GM23338 (cell line): ENCODE results near the gene CCBE1. TPM values are rescaled to one million over a fixed set of nuclear protein-coding genes. Genes with fewer than 3 reads are reported as not detected.

Experiments used
- ATAC-seq: fragments of 200-7000 bp; cut with Tn5 transposase; 3 replicates; pipeline ENCODE4 v1.9.1; 2020
- DNase-seq: peaks from one replicate; pipeline ENCODE4 v3.0.0-alpha.2; 2015; ENCODE audit warnings: low spot score
- H2AFZ ChIP-seq: fragments of 200-600 bp; sonication (generic); 2 replicates; pipeline ENCODE4 v1.8.0; 2016; ENCODE audit warnings: antibody characterized with exemption, mild to moderate bottlenecking, moderate library complexity
- H3F3A ChIP-seq: fragments of 200-600 bp; sonication (generic); replicated peaks from 2 replicates; pipeline ENCODE4 v1.8.0; 2017; ENCODE audit warnings: antibody characterized with exemption, mixed run types, low read depth
- H3K27ac ChIP-seq: fragments of 200-600 bp; sonication (generic); 2 replicates; pipeline ENCODE4 v1.6.1; 2016; ENCODE audit warnings: low read depth
- H3K27me3 ChIP-seq: fragments of 200-600 bp; sonication (generic); 2 replicates; pipeline ENCODE4 v1.8.0; 2016; ENCODE audit warnings: mild to moderate bottlenecking, mixed run types, moderate library complexity; ENCODE audit not compliant: insufficient read depth
- H3K36me3 ChIP-seq: fragments of 200-600 bp; sonication (generic); 2 replicates; pipeline ENCODE4 v1.8.0; 2016; ENCODE audit warnings: mild to moderate bottlenecking; ENCODE audit not compliant: insufficient read depth
- H3K4me1 ChIP-seq: fragments of 200-600 bp; sonication (generic); 2 replicates; pipeline ENCODE4 v1.8.0; 2016; ENCODE audit warnings: mild to moderate bottlenecking, moderate library complexity; ENCODE audit not compliant: insufficient read depth
- H3K4me2 ChIP-seq: fragments of 200-600 bp; sonication (generic); 2 replicates; pipeline ENCODE4 v1.7.1; 2017; ENCODE audit warnings: mixed run types
- H3K4me3 ChIP-seq: fragments of 200-600 bp; sonication (generic); 2 replicates; pipeline ENCODE4 v1.6.1; 2016; ENCODE audit warnings: mixed run types
- H3K79me2 ChIP-seq: fragments of 200-600 bp; sonication (generic); replicated peaks from 2 replicates; pipeline ENCODE4 v1.8.0; 2017; ENCODE audit warnings: mild to moderate bottlenecking; ENCODE audit not compliant: insufficient read depth
- H3K9me2 ChIP-seq: fragments of 200-600 bp; sonication (generic); 2 replicates; pipeline ENCODE4 v1.8.0; 2017; ENCODE audit not compliant: insufficient read depth
- H4K20me1 ChIP-seq: fragments of 200-600 bp; sonication (generic); replicated peaks from 2 replicates; pipeline ENCODE4 v1.8.0; 2017; ENCODE audit warnings: mild to moderate bottlenecking; ENCODE audit not compliant: insufficient read depth
- H3K27ac Mint-ChIP-seq: 2 replicates; pipeline ENCODE4 v1.8.0; 2020; ENCODE audit warnings: inconsistent platforms, mild to moderate bottlenecking, moderate library complexity, mixed read lengths
- H3K27me3 Mint-ChIP-seq: 3 replicates; pipeline ENCODE4 v1.8.0; 2022; ENCODE audit warnings: low read depth, mild to moderate bottlenecking, moderate library complexity, mixed read lengths, inconsistent platforms; ENCODE audit not compliant: insufficient read depth, poor library complexity
- H3K36me3 Mint-ChIP-seq: 3 replicates; pipeline ENCODE4 v1.8.0; 2021; ENCODE audit warnings: low read depth, mild to moderate bottlenecking, inconsistent platforms, moderate library complexity, mixed read lengths
- H3K4me1 Mint-ChIP-seq: 3 replicates; pipeline ENCODE4 v1.8.0; 2020; ENCODE audit warnings: mild to moderate bottlenecking, inconsistent platforms, mixed read lengths
- H3K4me3 Mint-ChIP-seq: 3 replicates; pipeline ENCODE4 v1.8.0; 2021; ENCODE audit warnings: moderate library complexity, mild to moderate bottlenecking, inconsistent platforms, mixed read lengths
- H3K9me3 Mint-ChIP-seq: 3 replicates; pipeline ENCODE4 v1.8.0; 2020; ENCODE audit warnings: moderate library complexity, mild to moderate bottlenecking, inconsistent platforms, mixed read lengths
- CREB1 ChIP-seq: fragments of 250-450 bp; sonication (Bioruptor Pico); IDR thresholded peaks from 2 replicates; pipeline ENCODE4 v1.5.0; 2020; ENCODE audit warnings: low read depth, mild to moderate bottlenecking, moderate library complexity
- EZH2 ChIP-seq: fragments of 200-600 bp; sonication (generic); IDR thresholded peaks from one replicate; pipeline ENCODE4 v1.8.0; 2017; ENCODE audit warnings: antibody characterized with exemption, mild to moderate bottlenecking, low read depth; ENCODE audit not compliant: unreplicated experiment
- EZH2phosphoT487 ChIP-seq: fragments of 200-600 bp; sonication (generic); IDR thresholded peaks from one replicate; pipeline ENCODE4 v1.8.1; 2018; ENCODE audit warnings: antibody characterized with exemption; ENCODE audit not compliant: unreplicated experiment
- JUNB ChIP-seq: IDR thresholded peaks from one replicate; pipeline ENCODE4 v1.6.1; 2016; ENCODE audit warnings: antibody characterized with exemption; ENCODE audit not compliant: unreplicated experiment
- NANOG ChIP-seq: IDR thresholded peaks from 2 replicates; pipeline ENCODE4 v1.6.1; 2016; ENCODE audit warnings: antibody characterized with exemption, borderline replicate concordance
- POLR2AphosphoS5 ChIP-seq: IDR thresholded peaks from 2 replicates; pipeline ENCODE4 v1.6.1; 2016; ENCODE audit warnings: antibody characterized with exemption, low read depth
- STAT1 ChIP-seq: IDR thresholded peaks from one replicate; pipeline ENCODE4 v1.6.1; 2016; ENCODE audit warnings: antibody characterized with exemption; ENCODE audit not compliant: unreplicated experiment
- ZNF114 ChIP-seq: fragments of 250-450 bp; sonication (Bioruptor Pico); IDR thresholded peaks from 2 replicates; pipeline ENCODE4 v1.5.0; 2020; ENCODE audit warnings: mild to moderate bottlenecking, moderate library complexity
- ZNF331 ChIP-seq: fragments of 250-450 bp; sonication (Bioruptor Pico); IDR thresholded peaks from 2 replicates; pipeline ENCODE4 v1.5.0; 2020; ENCODE audit warnings: low read depth, mild to moderate bottlenecking, moderate library complexity
- polyA plus RNA-seq: library from polyadenylated mRNA; unstranded; fragments of >200 nt; fragmentation: Nextera tagmentation; extraction: Ambion mirVana; gene quantifications from 2 replicates; pipeline ENCODE4 v1.2.1, GENCODE V29; 2016
- total RNA-seq: library from RNA; depleted of rRNA; stranded (reverse); fragments of >200 nt; shearing (Covaris generic); gene quantifications from 2 replicates; pipeline ENCODE4 v1.2.3, GENCODE V29; 2014
- TF ChIP-seq, protein P1 (sequence below): fragments of 250-450 bp; sonication (Bioruptor Pico); IDR thresholded peaks from 2 replicates; pipeline ENCODE4 v1.5.0; 2020; ENCODE audit warnings: mild to moderate bottlenecking, moderate library complexity
- TF ChIP-seq, protein P2 (sequence below): IDR thresholded peaks from one replicate; pipeline ENCODE4 v1.6.1; 2018; ENCODE audit warnings: antibody characterized with exemption; ENCODE audit not compliant: unreplicated experiment
- TF ChIP-seq, protein P3 (sequence below), 2 experiments: fragments of 200-600 bp in 1 of 2; sonication (generic) in 1 of 2; conservative IDR thresholded peaks; 2 replicates each; pipeline versions ENCODE4 v1.5.1 to v1.6.1; 2016 to 2017; ENCODE audit warnings: antibody characterized with exemption in 2 of 2, low read depth in 2 of 2, mild to moderate bottlenecking in 2 of 2, moderate library complexity in 1 of 2

Gene CCBE1
- total and polyA plus RNA-seq, 2 experiments from 2014 or later = 2.1 to 2.6 TPM

DNA sequence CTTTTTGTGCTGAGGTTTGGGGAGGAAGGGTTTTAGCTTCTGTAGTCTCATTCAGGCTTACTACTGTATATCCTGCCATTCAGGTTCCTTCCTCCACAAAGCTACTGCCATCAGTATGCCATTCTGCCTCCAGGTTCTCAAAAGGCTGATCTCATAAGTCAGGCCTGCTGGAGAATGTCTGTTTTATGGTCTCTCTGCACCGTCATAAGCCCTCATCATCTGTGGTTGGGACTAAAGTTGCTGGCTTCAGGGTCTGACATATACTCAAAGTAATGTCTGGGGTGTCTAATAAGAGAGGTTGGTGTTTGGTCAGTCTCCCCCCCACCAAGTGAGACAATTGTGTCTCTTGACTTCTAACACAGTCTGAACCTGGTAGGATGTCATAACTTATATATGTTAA lies 36.2 kb upstream of the CCBE1 start:
- no peak overlapping the region for H2AFZ ChIP-seq
- no peaks in the 10 kb centered on the region; the same call in 1 of the 2 replicates for H3K9me2 ChIP-seq
- TF ChIP-seq NANOG (no peak), ZNF331 (no peak), ZNF114 (CRISPR knock-in tag) (no peak), JUNB (no peak), STAT1 (no peak), CREB1 (CRISPR knock-in tag) (no peak), EZH2 (no peak), POLR2AphosphoS5 (no peak), EZH2phosphoT487 (no peak)
- TF ChIP-seq, protein P1, sequence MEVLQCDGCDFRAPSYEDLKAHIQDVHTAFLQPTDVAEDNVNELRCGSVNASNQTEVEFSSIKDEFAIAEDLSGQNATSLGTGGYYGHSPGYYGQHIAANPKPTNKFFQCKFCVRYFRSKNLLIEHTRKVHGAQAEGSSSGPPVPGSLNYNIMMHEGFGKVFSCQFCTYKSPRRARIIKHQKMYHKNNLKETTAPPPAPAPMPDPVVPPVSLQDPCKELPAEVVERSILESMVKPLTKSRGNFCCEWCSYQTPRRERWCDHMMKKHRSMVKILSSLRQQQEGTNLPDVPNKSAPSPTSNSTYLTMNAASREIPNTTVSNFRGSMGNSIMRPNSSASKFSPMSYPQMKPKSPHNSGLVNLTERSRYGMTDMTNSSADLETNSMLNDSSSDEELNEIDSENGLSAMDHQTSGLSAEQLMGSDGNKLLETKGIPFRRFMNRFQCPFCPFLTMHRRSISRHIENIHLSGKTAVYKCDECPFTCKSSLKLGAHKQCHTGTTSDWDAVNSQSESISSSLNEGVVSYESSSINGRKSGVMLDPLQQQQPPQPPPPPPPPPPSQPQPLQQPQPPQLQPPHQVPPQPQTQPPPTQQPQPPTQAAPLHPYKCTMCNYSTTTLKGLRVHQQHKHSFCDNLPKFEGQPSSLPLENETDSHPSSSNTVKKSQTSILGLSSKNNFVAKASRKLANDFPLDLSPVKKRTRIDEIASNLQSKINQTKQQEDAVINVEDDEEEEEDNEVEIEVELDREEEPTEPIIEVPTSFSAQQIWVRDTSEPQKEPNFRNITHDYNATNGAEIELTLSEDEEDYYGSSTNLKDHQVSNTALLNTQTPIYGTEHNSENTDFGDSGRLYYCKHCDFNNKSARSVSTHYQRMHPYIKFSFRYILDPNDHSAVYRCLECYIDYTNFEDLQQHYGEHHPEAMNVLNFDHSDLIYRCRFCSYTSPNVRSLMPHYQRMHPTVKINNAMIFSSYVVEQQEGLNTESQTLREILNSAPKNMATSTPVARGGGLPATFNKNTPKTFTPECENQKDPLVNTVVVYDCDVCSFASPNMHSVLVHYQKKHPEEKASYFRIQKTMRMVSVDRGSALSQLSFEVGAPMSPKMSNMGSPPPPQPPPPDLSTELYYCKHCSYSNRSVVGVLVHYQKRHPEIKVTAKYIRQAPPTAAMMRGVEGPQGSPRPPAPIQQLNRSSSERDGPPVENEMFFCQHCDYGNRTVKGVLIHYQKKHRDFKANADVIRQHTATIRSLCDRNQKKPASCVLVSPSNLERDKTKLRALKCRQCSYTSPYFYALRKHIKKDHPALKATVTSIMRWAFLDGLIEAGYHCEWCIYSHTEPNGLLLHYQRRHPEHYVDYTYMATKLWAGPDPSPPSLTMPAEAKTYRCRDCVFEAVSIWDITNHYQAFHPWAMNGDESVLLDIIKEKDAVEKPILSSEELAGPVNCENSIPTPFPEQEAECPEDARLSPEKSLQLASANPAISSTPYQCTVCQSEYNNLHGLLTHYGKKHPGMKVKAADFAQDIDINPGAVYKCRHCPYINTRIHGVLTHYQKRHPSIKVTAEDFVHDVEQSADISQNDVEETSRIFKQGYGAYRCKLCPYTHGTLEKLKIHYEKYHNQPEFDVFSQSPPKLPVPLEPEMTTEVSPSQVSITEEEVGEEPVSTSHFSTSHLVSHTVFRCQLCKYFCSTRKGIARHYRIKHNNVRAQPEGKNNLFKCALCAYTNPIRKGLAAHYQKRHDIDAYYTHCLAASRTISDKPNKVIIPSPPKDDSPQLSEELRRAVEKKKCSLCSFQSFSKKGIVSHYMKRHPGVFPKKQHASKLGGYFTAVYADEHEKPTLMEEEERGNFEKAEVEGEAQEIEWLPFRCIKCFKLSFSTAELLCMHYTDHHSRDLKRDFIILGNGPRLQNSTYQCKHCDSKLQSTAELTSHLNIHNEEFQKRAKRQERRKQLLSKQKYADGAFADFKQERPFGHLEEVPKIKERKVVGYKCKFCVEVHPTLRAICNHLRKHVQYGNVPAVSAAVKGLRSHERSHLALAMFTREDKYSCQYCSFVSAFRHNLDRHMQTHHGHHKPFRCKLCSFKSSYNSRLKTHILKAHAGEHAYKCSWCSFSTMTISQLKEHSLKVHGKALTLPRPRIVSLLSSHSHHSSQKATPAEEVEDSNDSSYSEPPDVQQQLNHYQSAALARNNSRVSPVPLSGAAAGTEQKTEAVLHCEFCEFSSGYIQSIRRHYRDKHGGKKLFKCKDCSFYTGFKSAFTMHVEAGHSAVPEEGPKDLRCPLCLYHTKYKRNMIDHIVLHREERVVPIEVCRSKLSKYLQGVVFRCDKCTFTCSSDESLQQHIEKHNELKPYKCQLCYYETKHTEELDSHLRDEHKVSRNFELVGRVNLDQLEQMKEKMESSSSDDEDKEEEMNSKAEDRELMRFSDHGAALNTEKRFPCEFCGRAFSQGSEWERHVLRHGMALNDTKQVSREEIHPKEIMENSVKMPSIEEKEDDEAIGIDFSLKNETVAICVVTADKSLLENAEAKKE (CRISPR knock-in tag) = no peak
- TF ChIP-seq, protein P2, sequence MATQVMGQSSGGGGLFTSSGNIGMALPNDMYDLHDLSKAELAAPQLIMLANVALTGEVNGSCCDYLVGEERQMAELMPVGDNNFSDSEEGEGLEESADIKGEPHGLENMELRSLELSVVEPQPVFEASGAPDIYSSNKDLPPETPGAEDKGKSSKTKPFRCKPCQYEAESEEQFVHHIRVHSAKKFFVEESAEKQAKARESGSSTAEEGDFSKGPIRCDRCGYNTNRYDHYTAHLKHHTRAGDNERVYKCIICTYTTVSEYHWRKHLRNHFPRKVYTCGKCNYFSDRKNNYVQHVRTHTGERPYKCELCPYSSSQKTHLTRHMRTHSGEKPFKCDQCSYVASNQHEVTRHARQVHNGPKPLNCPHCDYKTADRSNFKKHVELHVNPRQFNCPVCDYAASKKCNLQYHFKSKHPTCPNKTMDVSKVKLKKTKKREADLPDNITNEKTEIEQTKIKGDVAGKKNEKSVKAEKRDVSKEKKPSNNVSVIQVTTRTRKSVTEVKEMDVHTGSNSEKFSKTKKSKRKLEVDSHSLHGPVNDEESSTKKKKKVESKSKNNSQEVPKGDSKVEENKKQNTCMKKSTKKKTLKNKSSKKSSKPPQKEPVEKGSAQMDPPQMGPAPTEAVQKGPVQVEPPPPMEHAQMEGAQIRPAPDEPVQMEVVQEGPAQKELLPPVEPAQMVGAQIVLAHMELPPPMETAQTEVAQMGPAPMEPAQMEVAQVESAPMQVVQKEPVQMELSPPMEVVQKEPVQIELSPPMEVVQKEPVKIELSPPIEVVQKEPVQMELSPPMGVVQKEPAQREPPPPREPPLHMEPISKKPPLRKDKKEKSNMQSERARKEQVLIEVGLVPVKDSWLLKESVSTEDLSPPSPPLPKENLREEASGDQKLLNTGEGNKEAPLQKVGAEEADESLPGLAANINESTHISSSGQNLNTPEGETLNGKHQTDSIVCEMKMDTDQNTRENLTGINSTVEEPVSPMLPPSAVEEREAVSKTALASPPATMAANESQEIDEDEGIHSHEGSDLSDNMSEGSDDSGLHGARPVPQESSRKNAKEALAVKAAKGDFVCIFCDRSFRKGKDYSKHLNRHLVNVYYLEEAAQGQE = no peak
- TF ChIP-seq, protein P3, sequence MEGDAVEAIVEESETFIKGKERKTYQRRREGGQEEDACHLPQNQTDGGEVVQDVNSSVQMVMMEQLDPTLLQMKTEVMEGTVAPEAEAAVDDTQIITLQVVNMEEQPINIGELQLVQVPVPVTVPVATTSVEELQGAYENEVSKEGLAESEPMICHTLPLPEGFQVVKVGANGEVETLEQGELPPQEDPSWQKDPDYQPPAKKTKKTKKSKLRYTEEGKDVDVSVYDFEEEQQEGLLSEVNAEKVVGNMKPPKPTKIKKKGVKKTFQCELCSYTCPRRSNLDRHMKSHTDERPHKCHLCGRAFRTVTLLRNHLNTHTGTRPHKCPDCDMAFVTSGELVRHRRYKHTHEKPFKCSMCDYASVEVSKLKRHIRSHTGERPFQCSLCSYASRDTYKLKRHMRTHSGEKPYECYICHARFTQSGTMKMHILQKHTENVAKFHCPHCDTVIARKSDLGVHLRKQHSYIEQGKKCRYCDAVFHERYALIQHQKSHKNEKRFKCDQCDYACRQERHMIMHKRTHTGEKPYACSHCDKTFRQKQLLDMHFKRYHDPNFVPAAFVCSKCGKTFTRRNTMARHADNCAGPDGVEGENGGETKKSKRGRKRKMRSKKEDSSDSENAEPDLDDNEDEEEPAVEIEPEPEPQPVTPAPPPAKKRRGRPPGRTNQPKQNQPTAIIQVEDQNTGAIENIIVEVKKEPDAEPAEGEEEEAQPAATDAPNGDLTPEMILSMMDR (conservative IDR thresholded peaks at IDR 0.05; ENCODE audit: low read depth in 2 of 2) = no peak
- H3F3A ChIP-seq = no peaks in the 10 kb centered on the region
- no peaks in the 10 kb centered on the region for H3K36me3 ChIP-seq
- H3K4me1 ChIP-seq = no peaks in the 10 kb centered on the region
- peaks cover 2% of the 10 kb centered on the region for H3K27me3 Mint-ChIP-seq
- peaks cover 1% of the 10 kb centered on the region; the same call in 2 of the 3 replicates for H3K9me3 Mint-ChIP-seq
- no peak overlapping the region for H3K4me2 ChIP-seq
- no peaks in the 10 kb centered on the region for H3K79me2 ChIP-seq
- no peaks in the 10 kb centered on the region for H3K27me3 ChIP-seq
- H3K4me3 Mint-ChIP-seq = no peak overlapping the region
- H3K4me1 Mint-ChIP-seq = peaks cover 7% of the 10 kb centered on the region; the same call in 2 of the 3 replicates
- ATAC-seq = no peak
- no peak overlapping the region for H3K4me3 ChIP-seq
- no peaks in the 10 kb centered on the region for H4K20me1 ChIP-seq
- DNase-seq = no peak
- no peak overlapping the region for H3K27ac Mint-ChIP-seq
- no peak overlapping the region for H3K27ac ChIP-seq
- H3K36me3 Mint-ChIP-seq = no peaks in the 10 kb centered on the region
